ENCODE results near the gene GSC.

- TF ChIP-seq TAF1 (IDR thresholded peaks at IDR 0.05; ENCODE audit: low read depth, low read length), result no peak
- TF ChIP-seq POLR2A (IDR thresholded peaks at IDR 0.05; ENCODE audit: low read depth, low read length), result no peak
Measured at GRCh38 chr14:94795372-94795771, 25.5 kb upstream of the GSC start.
